HEK293 (cell line): ENCODE data around the gene GNPNAT1.

Source experiments
- CTCF ChIA-PET: fragments of 350-600 bp; formaldehyde crosslinking; extraction: SDS; loops from one replicate; lab custom pipeline; 2021; ENCODE audit warnings: antibody characterized with exemption; lab: Yijun Ruan, JAX
- POLR2A ChIA-PET: fragments of 300-600 bp; formaldehyde crosslinking; extraction: SDS; loops from one replicate; lab custom pipeline; 2020; ENCODE audit warnings: antibody characterized with exemption, inconsistent platforms; lab: Yijun Ruan, JAX
- H3K27ac ChIP-seq: fragments of 200-500 bp; sonication (Bioruptor generic); 2 replicates; pipeline ENCODE4 v1.5.1; 2014; ENCODE audit warnings: low read depth, low read length, control low read depth, inconsistent platforms; ENCODE audit errors: extremely low read depth
- H3K36me3 ChIP-seq, 2 experiments: fragments of 200-500 bp in 1 of 2; sonication (Bioruptor generic) in 1 of 2; 1 replicate in 1 of 2; 2 replicates in 1 of 2; pipeline ENCODE4 v1.5.1; 2014 to 2017; ENCODE audit warnings: inconsistent platforms in 2 of 2, low read length in 2 of 2; ENCODE audit not compliant: control insufficient read depth in 2 of 2, insufficient read depth in 1 of 2
- H3K4me1 ChIP-seq: fragments of 200-500 bp; sonication (Bioruptor generic); 2 replicates; pipeline ENCODE4 v1.5.1; 2014; ENCODE audit warnings: mild to moderate bottlenecking, low read length, inconsistent platforms; ENCODE audit not compliant: control insufficient read depth, insufficient read depth
- H3K4me3 ChIP-seq: 2 replicates; pipeline ENCODE4 v1.5.1; 2011; ENCODE audit warnings: low read depth, mild to moderate bottlenecking, control low read depth, low read length, moderate library complexity
- H3K9me3 ChIP-seq: fragments of 200-500 bp; sonication (Bioruptor generic); 2 replicates; pipeline ENCODE4 v1.5.1; 2014; ENCODE audit warnings: low read depth, low read length, inconsistent platforms; ENCODE audit not compliant: control insufficient read depth, insufficient read depth
- EGR2 ChIP-seq: fragments of 450-650 bp; formaldehyde crosslinking; IDR thresholded peaks from 2 replicates; pipeline ENCODE4 v1.5.1; 2016; ENCODE audit warnings: low read depth, missing biosample characterization, missing genetic modification characterization
- REPIN1 ChIP-seq: fragments of 450-650 bp; formaldehyde crosslinking; IDR thresholded peaks from 2 replicates; pipeline ENCODE4 v1.5.1; 2017; ENCODE audit warnings: missing biosample characterization, missing genetic modification characterization, low read depth
- YY1 ChIP-seq: fragments of 450-650 bp; formaldehyde crosslinking; IDR thresholded peaks from 2 replicates; pipeline ENCODE4 v1.5.1; 2018; ENCODE audit warnings: missing biosample characterization, missing genetic modification characterization
- ZBTB1 ChIP-seq: fragments of 450-650 bp; formaldehyde crosslinking; IDR thresholded peaks from 2 replicates; pipeline ENCODE4 v1.5.1; 2016; ENCODE audit warnings: missing biosample characterization, missing genetic modification characterization
- ZBTB8A ChIP-seq: fragments of 450-650 bp; formaldehyde crosslinking; IDR thresholded peaks from 2 replicates; pipeline ENCODE4 v1.5.1; 2016; ENCODE audit warnings: missing biosample characterization, missing genetic modification characterization
- ZFP37 ChIP-seq: fragments of 450-650 bp; formaldehyde crosslinking; IDR thresholded peaks from 2 replicates; pipeline ENCODE4 v1.5.1; 2016; ENCODE audit warnings: missing biosample characterization, missing genetic modification characterization
- ZFP69B ChIP-seq: fragments of 450-650 bp; formaldehyde crosslinking; IDR thresholded peaks from 2 replicates; pipeline ENCODE4 v1.5.1; 2016; ENCODE audit warnings: missing biosample characterization, missing genetic modification characterization
- ZNF10 ChIP-seq: fragments of 450-650 bp; formaldehyde crosslinking; IDR thresholded peaks from 2 replicates; pipeline ENCODE4 v1.5.1; 2017; ENCODE audit warnings: missing biosample characterization, missing genetic modification characterization
- ZNF174 ChIP-seq: fragments of 450-650 bp; formaldehyde crosslinking; IDR thresholded peaks from 2 replicates; pipeline ENCODE4 v1.5.0; 2017; ENCODE audit warnings: missing biosample characterization, mild to moderate bottlenecking, missing genetic modification characterization
- ZNF19 ChIP-seq: fragments of 450-650 bp; formaldehyde crosslinking; IDR thresholded peaks from 2 replicates; pipeline ENCODE4; 2016; ENCODE audit warnings: missing biosample characterization, missing genetic modification characterization, low read depth
- ZNF223 ChIP-seq: fragments of 450-650 bp; formaldehyde crosslinking; IDR thresholded peaks from 2 replicates; pipeline ENCODE4 v1.5.1; 2016; ENCODE audit warnings: missing biosample characterization, missing genetic modification characterization
- ZNF280D ChIP-seq: fragments of 450-650 bp; formaldehyde crosslinking; IDR thresholded peaks from 2 replicates; pipeline ENCODE4 v1.5.1; 2016; ENCODE audit warnings: missing biosample characterization, missing genetic modification characterization
- ZNF311 ChIP-seq: fragments of 450-650 bp; formaldehyde crosslinking; IDR thresholded peaks from 2 replicates; pipeline ENCODE4 v1.5.1; 2017; ENCODE audit warnings: missing biosample characterization, missing genetic modification characterization, borderline replicate concordance
- ZNF350 ChIP-seq: fragments of 450-650 bp; formaldehyde crosslinking; IDR thresholded peaks from 2 replicates; pipeline ENCODE4 v1.5.0; 2017; ENCODE audit warnings: missing biosample characterization, mild to moderate bottlenecking, missing genetic modification characterization
- ZNF621 ChIP-seq: fragments of 450-650 bp; formaldehyde crosslinking; IDR thresholded peaks from 2 replicates; pipeline ENCODE4 v1.5.1; 2017; ENCODE audit warnings: missing biosample characterization, missing genetic modification characterization
- ZNF623 ChIP-seq: fragments of 450-650 bp; formaldehyde crosslinking; IDR thresholded peaks from 2 replicates; pipeline ENCODE4 v1.5.1; 2016; ENCODE audit warnings: missing biosample characterization, missing genetic modification characterization
- ZNF629 ChIP-seq: fragments of 450-650 bp; formaldehyde crosslinking; IDR thresholded peaks from 2 replicates; pipeline ENCODE4 v1.5.1; 2017; ENCODE audit warnings: missing biosample characterization, missing genetic modification characterization
- ZNF707 ChIP-seq: fragments of 450-650 bp; formaldehyde crosslinking; IDR thresholded peaks from 2 replicates; pipeline ENCODE4 v1.5.1; 2016; ENCODE audit warnings: missing biosample characterization, missing genetic modification characterization
- ZNF777 ChIP-seq: fragments of 450-650 bp; formaldehyde crosslinking; IDR thresholded peaks from 2 replicates; pipeline ENCODE4 v1.5.1; 2017; ENCODE audit warnings: missing biosample characterization, missing genetic modification characterization, borderline replicate concordance
- ZNF785 ChIP-seq: fragments of 450-650 bp; formaldehyde crosslinking; IDR thresholded peaks from 2 replicates; pipeline ENCODE4 v1.5.1; 2016; ENCODE audit warnings: missing biosample characterization, missing genetic modification characterization
- ZNF843 ChIP-seq: fragments of 450-650 bp; formaldehyde crosslinking; IDR thresholded peaks from 2 replicates; pipeline ENCODE4 v1.5.1; 2016; ENCODE audit warnings: missing biosample characterization, missing genetic modification characterization
- ZSCAN16 ChIP-seq: fragments of 450-650 bp; formaldehyde crosslinking; IDR thresholded peaks from 2 replicates; pipeline ENCODE4 v1.5.1; 2016; ENCODE audit warnings: missing biosample characterization, missing genetic modification characterization
- ZXDB ChIP-seq: fragments of 450-650 bp; formaldehyde crosslinking; IDR thresholded peaks from 2 replicates; pipeline ENCODE4 v1.5.1; 2016; ENCODE audit warnings: missing biosample characterization, missing genetic modification characterization
- TF ChIP-seq, protein P1 (sequence below): fragments of 450-650 bp; IDR thresholded peaks from 2 replicates; pipeline ENCODE4 v1.5.1; 2018; ENCODE audit warnings: missing biosample characterization, missing genetic modification characterization
- TF ChIP-seq, protein P2 (sequence below): fragments of 450-650 bp; formaldehyde crosslinking; IDR thresholded peaks from 2 replicates; pipeline ENCODE4 v1.5.1; 2017; ENCODE audit warnings: missing biosample characterization, missing genetic modification characterization

GNPNAT1 gene

GRCh38 chr14:52806115-52806514, 14.7 kb upstream of the GNPNAT1 start:
- no peaks in the 10 kb centered on the region for H3K36me3 ChIP-seq
- POLR2A ChIA-PET = no interaction called here

GRCh38 chr14:52802597-52802996, 11.2 kb upstream of the GNPNAT1 start:
- Histone ChIP-seq H3K36me3 (no peaks in the 10 kb centered on the region), H3K27ac (no peak overlapping the region), H3K4me3 (no peak overlapping the region), H3K4me1 (no peaks in the 10 kb centered on the region), H3K9me3 (no peaks in the 10 kb centered on the region)
- CTCF ChIA-PET = no interaction called here
- TF ChIP-seq ZNF10 = no peak
- no peak for TF ChIP-seq ZBTB8A
- no peak for TF ChIP-seq ZNF223 (tag by site-specific recombination)
- TF ChIP-seq ZNF707 (tag by site-specific recombination) = no peak
- TF ChIP-seq ZNF280D (tag by site-specific recombination) = no peak
- no peak for TF ChIP-seq ZNF621
- TF ChIP-seq ZFP37 (tag by site-specific recombination) = no peak
- no peak for TF ChIP-seq ZFP69B (tag by site-specific recombination)
- no peak for TF ChIP-seq YY1 (tag by site-specific recombination)
- TF ChIP-seq REPIN1 = no peak
- no peak for TF ChIP-seq ZNF311 (tag by site-specific recombination)
- TF ChIP-seq ZNF629 (tag by site-specific recombination) = no peak
- no peak for TF ChIP-seq ZNF19 (tag by site-specific recombination)
- no peak for TF ChIP-seq ZNF350 (tag by site-specific recombination)
- no peak for TF ChIP-seq ZNF777
- TF ChIP-seq ZBTB1 (tag by site-specific recombination) = no peak
- POLR2A ChIA-PET = interaction anchor here (1.3 kb wide), 1 partner anchor 11 kb away, joined by 3 read pairs; the partner anchor contains the start of gene GNPNAT1

More at GRCh38 chr14:52806115-52806514, 14.7 kb upstream of the GNPNAT1 start:
- TF ChIP-seq ZXDB (tag by site-specific recombination) = no peak
- no peak for TF ChIP-seq ZSCAN16 (tag by site-specific recombination)
- TF ChIP-seq EGR2 (tag by site-specific recombination) = no peak
- TF ChIP-seq, protein P1, sequence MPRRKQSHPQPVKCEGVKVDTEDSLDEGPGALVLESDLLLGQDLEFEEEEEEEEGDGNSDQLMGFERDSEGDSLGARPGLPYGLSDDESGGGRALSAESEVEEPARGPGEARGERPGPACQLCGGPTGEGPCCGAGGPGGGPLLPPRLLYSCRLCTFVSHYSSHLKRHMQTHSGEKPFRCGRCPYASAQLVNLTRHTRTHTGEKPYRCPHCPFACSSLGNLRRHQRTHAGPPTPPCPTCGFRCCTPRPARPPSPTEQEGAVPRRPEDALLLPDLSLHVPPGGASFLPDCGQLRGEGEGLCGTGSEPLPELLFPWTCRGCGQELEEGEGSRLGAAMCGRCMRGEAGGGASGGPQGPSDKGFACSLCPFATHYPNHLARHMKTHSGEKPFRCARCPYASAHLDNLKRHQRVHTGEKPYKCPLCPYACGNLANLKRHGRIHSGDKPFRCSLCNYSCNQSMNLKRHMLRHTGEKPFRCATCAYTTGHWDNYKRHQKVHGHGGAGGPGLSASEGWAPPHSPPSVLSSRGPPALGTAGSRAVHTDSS (tag by site-specific recombination) = no peak
- TF ChIP-seq ZNF843 (tag by site-specific recombination) = no peak
- no peak for TF ChIP-seq ZNF785 (tag by site-specific recombination)
- TF ChIP-seq ZNF350 (tag by site-specific recombination) = no peak
- TF ChIP-seq YY1 (tag by site-specific recombination) = no peak
- TF ChIP-seq, protein P2, sequence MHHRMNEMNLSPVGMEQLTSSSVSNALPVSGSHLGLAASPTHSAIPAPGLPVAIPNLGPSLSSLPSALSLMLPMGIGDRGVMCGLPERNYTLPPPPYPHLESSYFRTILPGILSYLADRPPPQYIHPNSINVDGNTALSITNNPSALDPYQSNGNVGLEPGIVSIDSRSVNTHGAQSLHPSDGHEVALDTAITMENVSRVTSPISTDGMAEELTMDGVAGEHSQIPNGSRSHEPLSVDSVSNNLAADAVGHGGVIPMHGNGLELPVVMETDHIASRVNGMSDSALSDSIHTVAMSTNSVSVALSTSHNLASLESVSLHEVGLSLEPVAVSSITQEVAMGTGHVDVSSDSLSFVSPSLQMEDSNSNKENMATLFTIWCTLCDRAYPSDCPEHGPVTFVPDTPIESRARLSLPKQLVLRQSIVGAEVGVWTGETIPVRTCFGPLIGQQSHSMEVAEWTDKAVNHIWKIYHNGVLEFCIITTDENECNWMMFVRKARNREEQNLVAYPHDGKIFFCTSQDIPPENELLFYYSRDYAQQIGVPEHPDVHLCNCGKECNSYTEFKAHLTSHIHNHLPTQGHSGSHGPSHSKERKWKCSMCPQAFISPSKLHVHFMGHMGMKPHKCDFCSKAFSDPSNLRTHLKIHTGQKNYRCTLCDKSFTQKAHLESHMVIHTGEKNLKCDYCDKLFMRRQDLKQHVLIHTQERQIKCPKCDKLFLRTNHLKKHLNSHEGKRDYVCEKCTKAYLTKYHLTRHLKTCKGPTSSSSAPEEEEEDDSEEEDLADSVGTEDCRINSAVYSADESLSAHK (tag by site-specific recombination) = no peak
- no peak for TF ChIP-seq ZNF174 (tag by site-specific recombination)
- TF ChIP-seq ZNF623 (tag by site-specific recombination) = no peak
- CTCF ChIA-PET = interaction anchor here (0.6 kb wide), 2 partner anchors 81 to 114 kb away, joined by 3 to 4 read pairs; no protein-coding TSS in a partner anchor
- Histone ChIP-seq H3K4me1 (no peaks in the 10 kb centered on the region), H3K9me3 (no peaks in the 10 kb centered on the region), H3K4me3 (no peak overlapping the region), H3K27ac (no peak overlapping the region)
